ENCODE measurements around the gene PDE4D.

Gene PDE4D

GRCh38 chr5:59051951-59052350 lies 841.6 kb downstream of the PDE4D start:
- no peak for DNase-seq

GRCh38 chr5:59049095-59049494 lies 844.4 kb downstream of the PDE4D start:
- DNase-seq, result no peak

DNA sequence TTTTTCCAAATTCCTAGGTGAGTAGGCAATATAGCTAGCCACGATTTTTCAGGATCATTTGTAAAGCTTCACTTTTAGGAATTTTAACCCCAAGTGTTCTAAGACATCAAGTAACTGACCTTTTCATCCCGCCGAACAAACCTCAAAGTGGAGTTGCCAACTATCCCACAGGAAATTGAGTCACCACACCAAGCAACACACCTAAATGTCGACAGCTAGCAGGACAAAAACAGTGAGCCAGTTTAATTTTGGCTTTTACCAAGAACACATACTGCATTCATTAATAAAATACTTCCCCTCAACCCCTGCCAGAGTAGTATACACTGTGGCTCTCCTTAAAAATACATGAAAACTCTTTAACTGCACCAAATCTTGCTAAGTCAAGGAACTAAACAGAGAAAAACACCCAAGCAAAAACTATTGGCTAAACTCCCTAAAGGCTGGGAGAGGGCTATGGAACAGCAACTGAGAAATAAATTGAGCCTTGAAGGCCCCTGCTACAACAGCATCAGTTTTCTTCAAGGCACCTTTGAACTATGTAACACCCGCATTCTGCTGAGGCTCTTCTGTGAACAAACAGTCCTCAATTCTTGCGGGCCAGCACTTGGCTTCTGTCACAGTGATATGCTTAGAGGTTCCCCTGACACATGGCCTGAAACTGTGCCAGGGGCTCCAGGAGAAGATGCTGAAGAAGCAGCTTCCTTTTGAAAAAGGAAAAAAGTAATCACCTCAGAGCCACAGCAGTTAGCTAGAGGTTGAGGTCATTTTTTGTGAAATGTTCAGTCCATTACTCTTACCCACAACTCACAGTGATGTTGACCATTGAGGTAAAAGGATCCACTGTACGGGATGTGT lies 851.1 kb downstream of the PDE4D start:
- DNase-seq, result no peak

DNA sequence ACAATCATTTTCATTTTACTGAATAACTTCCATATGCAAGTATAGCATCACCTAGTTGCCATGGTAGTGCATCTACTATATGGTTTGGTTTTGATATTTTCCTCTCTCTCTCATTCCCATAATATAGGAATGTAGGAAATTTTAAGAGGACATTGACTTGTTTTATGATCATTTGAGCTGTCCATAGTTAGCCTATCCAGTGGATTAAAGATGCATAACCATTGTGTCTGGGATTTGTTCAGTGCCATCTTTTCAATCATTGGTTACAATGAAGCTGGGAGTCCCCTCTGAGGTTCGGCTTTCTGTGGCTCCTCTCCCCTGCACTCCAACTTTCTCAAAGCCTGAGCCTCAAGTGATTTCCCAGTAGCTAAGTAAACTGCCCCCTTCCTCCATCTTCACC lies 852.2 kb downstream of the PDE4D start:
- DNase-seq, result no peak

GRCh38 chr5:59040804-59041201 lies 852.7 kb downstream of the PDE4D start:
- no peak for DNase-seq

- DNase-seq, result no peak
Observed at GRCh38 chr5:59040024-59040803, 853.3 kb downstream of the PDE4D start.

DNA sequence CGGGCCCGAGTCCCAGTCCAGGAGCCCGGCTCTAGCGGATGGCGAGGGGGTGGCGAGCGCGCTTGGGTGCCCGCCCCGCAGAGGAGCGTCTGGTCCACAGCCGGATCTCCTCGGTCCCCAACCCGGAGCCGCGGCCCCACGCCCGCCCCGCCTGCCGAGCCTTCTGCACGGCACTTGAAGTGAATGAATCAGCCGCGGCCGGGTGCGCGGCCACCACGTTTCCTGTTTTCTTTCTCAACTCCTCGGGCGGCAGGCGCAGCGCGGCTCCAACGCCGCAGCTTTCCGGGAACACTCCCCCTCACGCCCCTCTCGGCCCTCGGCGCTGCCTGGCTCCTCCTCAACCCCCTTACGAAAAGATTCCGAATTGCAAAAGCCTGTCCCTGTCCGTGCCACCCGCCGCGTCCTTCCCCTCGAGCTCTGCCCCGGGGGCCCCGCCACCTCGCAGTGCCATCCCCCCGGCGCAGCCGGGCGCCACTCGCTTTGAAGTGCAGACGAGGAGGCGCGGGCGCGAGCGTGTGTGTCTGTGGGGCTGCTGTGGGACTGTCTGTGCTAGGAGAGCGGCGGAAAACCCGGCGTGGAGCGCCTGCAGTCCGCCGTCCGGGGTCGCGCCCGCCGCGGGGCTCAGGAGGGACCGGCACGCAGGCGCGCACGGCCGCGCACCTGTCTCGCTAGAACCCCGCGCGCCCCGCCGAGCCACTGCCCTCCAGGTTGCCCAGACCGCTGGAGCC lies 854.1 kb downstream of the PDE4D start:
- DNase-seq, result peak; percentile 93

- no peak for DNase-seq
Observed at GRCh38 chr5:59038798-59039295, 854.7 kb downstream of the PDE4D start.

DNA sequence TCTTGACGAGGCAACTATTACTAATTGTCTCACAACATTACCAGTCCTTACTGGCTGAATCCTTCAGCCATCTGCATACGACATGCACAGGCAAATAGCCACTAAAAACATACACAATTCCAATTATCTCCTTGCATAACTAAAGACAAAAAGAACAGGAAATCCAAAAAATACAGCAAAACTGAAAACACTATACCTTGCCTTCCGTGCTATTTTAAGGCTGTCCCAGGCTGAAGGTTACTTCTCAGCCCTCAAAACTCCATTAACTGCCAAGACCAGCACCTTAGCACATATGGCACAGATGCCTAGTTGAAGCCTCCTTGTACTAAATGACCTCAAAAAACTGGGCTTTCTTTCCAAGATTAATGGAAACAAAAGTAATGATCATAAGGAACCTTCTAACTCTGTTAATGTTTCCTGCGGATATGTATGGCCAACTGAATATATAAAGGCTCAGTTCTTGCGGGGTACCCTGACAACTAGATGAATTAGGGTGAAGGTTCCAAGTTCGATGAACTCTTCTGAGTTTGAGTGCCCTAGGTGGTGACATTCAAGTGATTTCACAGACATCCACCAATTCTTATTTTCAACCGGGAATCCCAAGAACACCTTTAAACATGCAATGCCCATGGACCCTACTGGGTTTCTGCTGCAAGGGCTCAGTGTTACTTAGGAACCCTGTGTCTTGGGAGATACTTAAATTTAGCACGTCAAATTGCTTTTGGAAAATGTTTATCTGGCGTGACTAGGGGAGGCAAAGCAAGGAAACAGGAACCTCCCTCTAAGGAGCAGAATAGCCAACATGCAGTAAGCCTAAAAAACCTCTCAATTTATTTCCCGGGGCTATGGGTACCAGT lies 855.4 kb downstream of the PDE4D start:
- no peak for DNase-seq

GRCh38 chr5:59037453-59037852 lies 856.1 kb downstream of the PDE4D start:
- DNase-seq, result no peak

DNA sequence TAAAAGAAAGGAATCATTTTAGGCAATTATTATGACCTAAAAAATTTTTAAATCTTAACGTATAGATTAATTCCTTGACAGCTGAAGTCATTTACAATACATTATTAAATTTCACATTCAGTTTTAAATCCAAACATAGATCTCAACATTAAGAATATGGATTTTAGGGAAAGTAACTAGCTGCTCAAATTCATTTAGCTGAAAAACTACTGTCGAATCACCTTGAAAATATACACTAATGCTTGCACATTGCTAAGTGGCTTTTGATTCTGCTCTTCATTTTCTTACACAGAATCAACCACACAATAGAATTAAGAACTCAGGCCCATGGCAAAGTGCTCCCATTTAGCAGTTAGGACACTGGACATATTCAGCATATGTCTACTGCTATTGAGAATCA lies 856.5 kb downstream of the PDE4D start:
- no peak for DNase-seq

GRCh38 chr5:59036274-59036961 lies 857.1 kb downstream of the PDE4D start:
- peak; percentile 23 for DNase-seq

- DNase-seq, result no peak
Observed at GRCh38 chr5:59035681-59036080, 857.8 kb downstream of the PDE4D start.

DNA sequence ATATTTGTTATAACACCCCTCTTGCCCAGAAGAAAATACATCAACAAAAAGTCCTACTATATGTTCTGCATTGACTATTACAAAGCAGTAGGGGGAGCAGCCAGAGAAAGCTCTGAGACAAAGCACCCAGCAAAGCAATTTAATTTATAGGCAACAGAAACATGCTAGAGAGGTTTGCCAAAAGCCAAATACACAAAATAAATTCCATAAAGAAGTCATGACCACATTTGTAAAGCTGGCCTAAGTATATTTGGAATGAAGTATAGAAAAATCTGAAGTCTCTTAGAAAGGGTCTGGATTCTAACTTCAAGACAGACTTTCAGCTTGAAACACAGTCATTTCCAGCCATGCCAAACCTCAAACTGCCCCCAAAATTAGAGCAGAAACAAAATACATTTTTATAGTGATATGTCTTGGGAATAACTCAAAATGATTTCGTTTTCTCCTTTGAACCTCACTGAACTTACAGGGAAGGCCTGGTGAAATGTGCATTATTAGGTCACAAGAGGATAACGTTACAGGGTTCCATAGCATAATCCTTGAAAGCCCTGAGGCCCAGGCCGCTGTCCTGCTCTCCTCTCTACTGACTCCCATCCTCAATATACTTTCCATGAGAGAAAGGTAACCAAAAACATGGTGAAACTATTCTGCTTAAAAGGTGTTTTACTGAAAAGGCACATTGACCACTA lies 858.9 kb downstream of the PDE4D start:
- no peak for DNase-seq

DNA sequence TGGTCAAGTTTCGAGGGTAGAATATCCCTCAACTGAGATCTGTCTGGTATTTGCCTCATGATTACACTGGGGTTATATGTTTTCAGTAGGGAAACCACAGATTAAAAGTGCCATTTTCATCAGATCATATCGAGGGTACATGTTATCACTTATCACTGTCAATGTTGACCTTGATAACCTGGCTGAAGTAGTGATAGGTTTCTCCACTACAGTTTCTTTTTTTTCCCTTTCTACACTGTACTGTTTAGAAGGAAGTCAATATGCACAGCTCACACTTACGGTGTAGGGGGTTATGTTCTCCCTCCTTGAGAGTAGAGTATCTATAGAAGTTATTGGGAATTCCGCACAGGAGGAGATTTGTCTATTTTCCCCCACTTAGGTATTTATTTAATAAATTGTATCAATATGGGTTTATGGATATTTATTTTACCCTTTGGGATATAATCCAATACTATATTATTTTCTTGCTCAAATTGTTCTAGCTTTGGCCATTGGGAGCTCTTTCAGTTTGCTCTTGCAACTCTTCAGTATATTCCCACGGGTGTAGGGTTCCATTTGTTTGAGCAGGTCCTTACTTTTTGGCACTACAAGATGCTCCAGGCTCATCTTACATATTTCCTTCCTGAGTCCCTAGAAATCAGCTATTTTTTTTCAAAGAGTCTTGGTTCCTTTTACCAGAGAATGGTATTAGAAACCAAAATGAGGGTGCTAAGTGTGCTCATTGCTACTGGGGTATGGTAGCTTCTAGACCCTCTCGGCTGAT lies 866.2 kb downstream of the PDE4D start:
- no peak for DNase-seq

GRCh38 chr5:59025734-59026133 lies 867.8 kb downstream of the PDE4D start:
- no peak for DNase-seq

- DNase-seq, result no peak
Observed at GRCh38 chr5:59021837-59022514, 871.5 kb downstream of the PDE4D start.

DNA sequence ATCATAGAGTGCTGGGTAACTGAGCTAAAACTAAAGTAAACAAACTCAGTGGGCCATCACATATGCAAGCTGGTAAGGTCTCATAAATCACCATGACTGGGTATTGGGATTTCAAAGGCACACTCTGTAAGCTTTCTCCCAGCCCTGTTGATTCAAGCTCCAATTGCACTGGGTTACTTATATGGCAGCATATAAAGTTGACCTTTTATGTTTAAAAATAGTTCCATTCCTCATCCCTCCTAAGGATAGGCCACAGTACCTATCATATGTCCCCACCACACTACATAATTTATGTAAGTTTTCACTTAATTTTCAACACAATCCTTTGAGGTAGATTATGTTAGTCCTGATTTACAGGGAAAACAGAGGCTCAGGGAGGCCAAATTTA lies 872.2 kb downstream of the PDE4D start:
- no peak for DNase-seq

GRCh38 chr5:59020611-59021285 lies 872.8 kb downstream of the PDE4D start:
- DNase-seq, result no peak
